Nephron progenitor cell (in vitro differentiated cells): ENCODE results near the gene KIF19.

Experiments
- DNase-seq: peaks from one replicate; pipeline ENCODE4 v3.0.0; 2021
- H3K27ac Mint-ChIP-seq: 2 replicates; pipeline ENCODE4 v1.8.0; 2021; ENCODE audit warnings: mild to moderate bottlenecking, moderate library complexity, mixed read lengths
- H3K27me3 Mint-ChIP-seq: 2 replicates; pipeline ENCODE4 v1.8.0; 2021; ENCODE audit warnings: mild to moderate bottlenecking, low read depth, mixed read lengths; ENCODE audit not compliant: poor library complexity
- H3K36me3 Mint-ChIP-seq: 2 replicates; pipeline ENCODE4 v1.8.0; 2021; ENCODE audit warnings: low read depth, mixed read lengths
- H3K4me1 Mint-ChIP-seq: 2 replicates; pipeline ENCODE4 v1.8.0; 2021; ENCODE audit warnings: mixed read lengths
- H3K4me3 Mint-ChIP-seq: 2 replicates; pipeline ENCODE4 v1.8.0; 2021; ENCODE audit warnings: mild to moderate bottlenecking, moderate library complexity, mixed read lengths
- H3K9me3 Mint-ChIP-seq: 2 replicates; pipeline ENCODE4 v1.8.0; 2021; ENCODE audit warnings: mild to moderate bottlenecking, moderate library complexity, mixed read lengths
- CTCF ChIP-seq: fragments of 200-600 bp; sonication (generic); IDR thresholded peaks from 2 replicates; pipeline ENCODE4 v1.5.0; 2021; ENCODE audit warnings: antibody characterized with exemption

The KIF19 gene

GRCh38 chr17:74324521-74324920 is 1.5 kb upstream of the KIF19 start:
- DNase-seq = no peak
- peaks cover 34% of the 10 kb centered on the region for H3K4me1 Mint-ChIP-seq
- H3K36me3 Mint-ChIP-seq = no peaks in the 10 kb centered on the region
- no peak overlapping the region for H3K27ac Mint-ChIP-seq
- no peak for TF ChIP-seq CTCF
- H3K27me3 Mint-ChIP-seq = peaks cover 77% of the 10 kb centered on the region
- H3K9me3 Mint-ChIP-seq = no peaks in the 10 kb centered on the region
- no peak overlapping the region for H3K4me3 Mint-ChIP-seq

GRCh38 chr17:74325376-74325742 is 667 bp upstream of the KIF19 start:
- Mint-ChIP-seq H3K4me3 (peak overlapping the region; percentile 60), H3K4me1 (peaks cover 34% of the 10 kb centered on the region), H3K27ac (no peak overlapping the region), H3K9me3 (no peaks in the 10 kb centered on the region), H3K27me3 (peaks cover 77% of the 10 kb centered on the region), H3K36me3 (no peaks in the 10 kb centered on the region)
- TF ChIP-seq CTCF = no peak
- DNase-seq = no peak

GRCh38 chr17:74326506-74326905 is 480 bp downstream of the KIF19 start:
- H3K27ac Mint-ChIP-seq = no peak overlapping the region
- peaks cover 77% of the 10 kb centered on the region for H3K27me3 Mint-ChIP-seq
- no peaks in the 10 kb centered on the region for H3K36me3 Mint-ChIP-seq
- peak overlapping the region; percentile 73 for H3K4me3 Mint-ChIP-seq
- no peaks in the 10 kb centered on the region for H3K9me3 Mint-ChIP-seq
- no peak for TF ChIP-seq CTCF
- H3K4me1 Mint-ChIP-seq = peaks cover 34% of the 10 kb centered on the region
- no peak for DNase-seq

- TF ChIP-seq CTCF = no peak
- H3K4me3 Mint-ChIP-seq = no peak overlapping the region
- peaks cover 59% of the 10 kb centered on the region for H3K27me3 Mint-ChIP-seq
These were observed 2.5 kb downstream of the KIF19 start for GRCh38 chr17:74328487-74328886.

GRCh38 chr17:74329378-74329777 is 3.4 kb downstream of the KIF19 start:
- no peaks in the 10 kb centered on the region for H3K36me3 Mint-ChIP-seq
- TF ChIP-seq CTCF = no peak
- H3K27ac Mint-ChIP-seq = no peak overlapping the region
- peaks cover 41% of the 10 kb centered on the region for H3K4me1 Mint-ChIP-seq
- H3K27me3 Mint-ChIP-seq = peaks cover 53% of the 10 kb centered on the region
- peak overlapping the region; percentile 20 for H3K4me3 Mint-ChIP-seq
- no peak for DNase-seq
- no peaks in the 10 kb centered on the region for H3K9me3 Mint-ChIP-seq

More at GRCh38 chr17:74328487-74328886, 2.5 kb downstream of the KIF19 start:
- H3K27ac Mint-ChIP-seq = no peak overlapping the region
- no peaks in the 10 kb centered on the region for H3K9me3 Mint-ChIP-seq
- DNase-seq = no peak
- H3K36me3 Mint-ChIP-seq = no peaks in the 10 kb centered on the region
- peaks cover 41% of the 10 kb centered on the region for H3K4me1 Mint-ChIP-seq

- TF ChIP-seq CTCF = no peak
- H3K27ac Mint-ChIP-seq = no peak overlapping the region
- peaks cover 37% of the 10 kb centered on the region for H3K4me1 Mint-ChIP-seq
- H3K9me3 Mint-ChIP-seq = no peaks in the 10 kb centered on the region
- no peak overlapping the region for H3K4me3 Mint-ChIP-seq
- H3K27me3 Mint-ChIP-seq = peaks cover 45% of the 10 kb centered on the region
- DNase-seq = no peak
- H3K36me3 Mint-ChIP-seq = no peaks in the 10 kb centered on the region
These were observed 4.4 kb downstream of the KIF19 start for GRCh38 chr17:74330446-74330845.
